Right cardiac atrium (tissue), 5 donors: ENCODE results near the gene CELF4. TPM values are rescaled to one million over a fixed set of nuclear protein-coding genes. Genes with fewer than 3 reads are reported as not detected.

Experiments used
- ATAC-seq, 2 donors: fragments of 200-7000 bp; cut with Tn5 transposase; one replicate each; pipeline versions ENCODE4 v1.8.0 to v1.9.1; 2020; ENCODE audit warnings: moderate library complexity in 2 of 2, mild to moderate bottlenecking in 1 of 2
- DNase-seq, 3 donors: peaks; one replicate each; pipeline ENCODE4 v3.0.0-alpha.2; 2020
- H3K27ac ChIP-seq: one replicate; pipeline ENCODE4 v1.5.1; 2013; ENCODE audit warnings: mild to moderate bottlenecking, low read length, control low read depth, moderate library complexity
- H3K27me3 ChIP-seq: one replicate; pipeline ENCODE4 v1.6.1; 2013; ENCODE audit not compliant: control insufficient read depth, insufficient read depth
- H3K4me1 ChIP-seq: one replicate; pipeline ENCODE4 v1.6.1; 2013; ENCODE audit warnings: low read length; ENCODE audit not compliant: control insufficient read depth, insufficient read depth
- H3K4me3 ChIP-seq: one replicate; pipeline ENCODE4 v1.5.1; 2013; ENCODE audit warnings: low read length, control low read depth
- H3K9me3 ChIP-seq: one replicate; pipeline ENCODE4 v1.6.1; 2013; ENCODE audit warnings: low read length; ENCODE audit not compliant: control insufficient read depth
- WGBS: extraction: QIAGEN DNeasy Blood & Tissue Kit; methylation state at CpG from one replicate; pipeline ENCODE4 v1.1.7; 2013; 5-methylcytosine and 5-hydroxymethylcytosine counted together
- intact Hi-C, 4 donors: fragments of 100-400 bp; cut with DNase I; formaldehyde crosslinking; loops; one replicate each; pipeline versions ENCODE4 v1.11.0 to v1.14.0; 2022 to 2023
- polyA plus RNA-seq: library from polyadenylated mRNA; stranded (reverse); fragments of 200-250 nt; gene quantifications from one replicate; pipeline ENCODE4 v1.2.3, GENCODE V29; 2013
- total RNA-seq, 4 donors: library from RNA; stranded (reverse); fragmentation: NEBNext Ultra II Directional; extraction: Animal tissue kit (Norgen Biotek cat#: 25700); gene quantifications; one replicate each; pipeline ENCODE4 v1.2.1, GENCODE V29; 2021
- donor health status: healthy with polysubstance abuse.
- donor health status: DM: no; HTN: yes; CAD: no.
- donor health status: DM: no; HTN: no; CAD: no.
- donor health status: DM: no; HTN: yes; CAD: no; lungs with severe emphysema.
- donor health status: DM: yes; HTN: yes; CAD: no.

CELF4 gene
- total and polyA plus RNA-seq, 5 donors: 0.79 to 1.4 (median 1.1) TPM

GRCh38 chr18:37435150-37435867 lies 130.3 kb downstream of the CELF4 start:
- no peak overlapping the region for H3K4me3 ChIP-seq
- DNase-seq (no peak), ATAC-seq (no peak)
- H3K27ac ChIP-seq: no peak overlapping the region
- H3K27me3 ChIP-seq: no peaks in the 10 kb centered on the region
- intact Hi-C loops: no loop called here
- WGBS: 68% methylated on average over 5 of the region's 5 CpGs
- no peaks in the 10 kb centered on the region for H3K4me1 ChIP-seq
- no peaks in the 10 kb centered on the region for H3K9me3 ChIP-seq

- Histone ChIP-seq H3K27ac (no peak overlapping the region), H3K9me3 (no peaks in the 10 kb centered on the region), H3K27me3 (no peaks in the 10 kb centered on the region), H3K4me1 (no peaks in the 10 kb centered on the region), H3K4me3 (no peak overlapping the region)
- intact Hi-C loops: no loop called here
- ATAC-seq (no peak), DNase-seq (no peak)
- 88% methylated on average over 13 of the region's 13 CpGs for WGBS
Observed at GRCh38 chr18:37434161-37434860, 131.3 kb downstream of the CELF4 start.

DNA sequence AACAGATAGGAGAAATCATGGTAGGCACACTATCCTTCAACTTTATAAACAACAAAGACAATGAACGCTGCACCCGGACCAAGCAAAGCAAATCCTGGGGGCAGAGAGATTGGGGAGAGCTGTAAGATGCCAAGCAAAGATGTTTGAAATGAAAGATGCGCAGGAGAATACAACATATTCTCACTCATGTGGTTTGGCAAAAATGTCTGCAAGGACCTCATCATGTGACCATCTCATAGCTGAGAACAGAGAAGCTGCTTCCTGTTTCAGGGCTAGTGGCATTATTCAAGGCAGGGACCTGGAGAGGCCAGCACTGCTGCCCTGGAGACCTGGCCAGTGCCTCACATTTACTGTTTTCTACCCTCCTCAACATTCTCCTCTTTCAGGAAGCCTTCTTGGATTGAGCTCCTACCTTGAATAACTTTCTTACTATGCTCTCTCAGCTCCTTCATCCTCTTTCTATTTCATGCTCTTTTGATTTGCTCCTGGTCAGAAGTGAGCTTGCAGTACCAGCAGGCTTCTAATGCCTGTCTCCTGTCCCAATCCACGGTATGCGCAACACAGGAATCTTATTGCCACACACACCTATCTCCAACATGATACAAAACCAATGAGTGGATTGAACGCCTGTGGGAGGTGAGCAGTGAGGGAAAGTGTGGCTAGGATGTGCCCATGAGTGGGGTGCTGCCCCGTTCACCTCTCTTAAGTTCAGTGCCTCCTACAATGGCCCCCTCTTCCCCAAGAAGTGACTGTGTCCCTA lies 133.0 kb downstream of the CELF4 start:
- Histone ChIP-seq H3K4me3 (no peak overlapping the region), H3K27me3 (no peaks in the 10 kb centered on the region), H3K9me3 (no peaks in the 10 kb centered on the region), H3K27ac (no peak overlapping the region), H3K4me1 (no peaks in the 10 kb centered on the region)
- DNase-seq: no peak
- ATAC-seq: no peak
- intact Hi-C loops: no loop called here
- 96% methylated on average over 7 of the region's 7 CpGs for WGBS

- ATAC-seq (no peak), DNase-seq (no peak)
- no peaks in the 10 kb centered on the region for H3K4me1 ChIP-seq
- H3K27ac ChIP-seq: no peak overlapping the region
- no peaks in the 10 kb centered on the region for H3K27me3 ChIP-seq
- WGBS: 65% methylated on average over 6 of the region's 6 CpGs
- no peaks in the 10 kb centered on the region for H3K9me3 ChIP-seq
- no peak overlapping the region for H3K4me3 ChIP-seq
- intact Hi-C loops: no loop called here
Observed at GRCh38 chr18:37430357-37431076, 135.1 kb downstream of the CELF4 start.

DNA sequence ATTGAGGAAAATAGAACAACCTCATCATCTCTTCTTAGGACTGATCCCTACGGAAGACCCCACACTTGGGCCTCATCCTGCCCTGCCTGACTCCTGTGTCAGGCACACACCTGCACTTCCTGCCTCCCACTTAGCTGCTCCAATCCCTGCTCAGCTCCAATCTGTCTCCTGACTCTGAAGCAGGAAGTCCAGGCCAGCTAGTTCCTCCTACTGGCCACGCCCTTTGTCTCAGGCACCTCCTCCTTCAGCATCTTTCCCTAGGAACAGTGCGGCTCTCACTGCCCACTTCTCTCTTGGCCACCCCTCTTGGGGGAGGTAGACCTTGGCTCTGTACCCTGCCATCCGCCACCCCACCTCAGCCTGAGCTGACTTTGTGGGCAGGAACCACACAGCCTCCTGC lies 135.8 kb downstream of the CELF4 start:
- no peaks in the 10 kb centered on the region for H3K9me3 ChIP-seq
- no peaks in the 10 kb centered on the region for H3K4me1 ChIP-seq
- no peaks in the 10 kb centered on the region for H3K27me3 ChIP-seq
- no peak overlapping the region for H3K27ac ChIP-seq
- intact Hi-C loops: no loop called here
- DNase-seq: no peak
- no peak for ATAC-seq
- 93% methylated on average over 4 of the region's 4 CpGs for WGBS
- no peak overlapping the region for H3K4me3 ChIP-seq

DNA sequence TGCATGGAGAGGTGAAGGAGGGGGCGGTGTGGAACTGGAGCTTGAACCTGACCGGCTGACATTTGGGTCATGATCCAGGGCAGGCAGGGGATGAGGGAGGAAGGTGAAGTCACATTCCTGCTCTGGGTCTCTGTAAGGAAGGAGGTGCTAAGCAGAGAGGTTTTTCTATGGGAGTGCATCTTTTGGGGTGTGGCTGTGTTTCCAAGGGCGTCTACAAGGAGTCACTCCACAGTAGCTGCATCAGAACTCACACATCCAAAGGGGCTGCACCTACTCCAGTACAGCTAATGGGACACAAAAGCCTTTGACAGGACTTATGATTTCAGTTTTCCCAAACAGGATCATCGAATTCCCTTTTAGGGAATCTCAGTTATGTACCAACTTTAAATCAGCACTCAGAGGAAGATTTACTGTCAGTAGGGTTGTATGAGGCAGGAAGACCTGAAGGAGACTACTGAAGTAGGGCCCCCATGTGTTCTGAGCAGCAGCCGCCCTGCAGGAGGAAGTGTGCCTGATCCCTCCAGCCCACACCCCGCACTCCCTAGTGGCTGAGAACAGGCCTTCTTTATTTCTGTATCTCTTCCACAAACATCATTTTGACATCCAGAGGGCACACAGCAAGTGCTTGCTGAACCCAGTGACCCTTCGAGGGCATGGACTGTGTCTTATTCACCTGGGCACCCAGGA lies 137.2 kb downstream of the CELF4 start:
- no peak overlapping the region for H3K4me3 ChIP-seq
- DNase-seq (no peak), ATAC-seq (no peak)
- intact Hi-C loops: no loop called here
- 79% methylated on average over 7 of the region's 7 CpGs for WGBS
- no peaks in the 10 kb centered on the region for H3K27me3 ChIP-seq
- no peaks in the 10 kb centered on the region for H3K9me3 ChIP-seq
- no peaks in the 10 kb centered on the region for H3K4me1 ChIP-seq
- no peak overlapping the region for H3K27ac ChIP-seq

DNA sequence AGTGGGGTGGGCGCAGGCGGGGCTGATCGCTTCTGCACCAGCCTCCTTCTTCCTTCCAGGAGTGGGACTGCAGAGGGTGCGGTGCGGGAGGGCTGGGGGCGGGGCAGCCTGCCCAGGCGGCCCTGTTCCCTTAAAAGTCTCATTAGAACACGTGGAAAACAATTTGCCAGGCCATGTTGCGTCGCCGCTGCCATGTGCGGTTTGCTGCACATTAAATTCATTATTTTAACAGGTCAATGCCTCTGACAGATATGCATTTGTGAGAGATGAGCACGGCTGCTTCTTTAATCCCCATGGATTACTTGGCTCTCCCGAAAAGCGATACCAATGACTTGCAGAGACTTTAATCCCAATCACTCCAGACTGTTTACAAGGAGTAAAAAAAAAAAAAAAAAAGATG lies 139.0 kb downstream of the CELF4 start:
- no peaks in the 10 kb centered on the region for H3K27me3 ChIP-seq
- intact Hi-C loops: no loop called here
- DNase-seq (no peak), ATAC-seq (no peak)
- H3K27ac ChIP-seq: no peak overlapping the region
- no peaks in the 10 kb centered on the region for H3K4me1 ChIP-seq
- no peak overlapping the region for H3K4me3 ChIP-seq
- no peaks in the 10 kb centered on the region for H3K9me3 ChIP-seq
- WGBS: 89% methylated on average over 15 of the region's 15 CpGs

- no peak overlapping the region for H3K4me3 ChIP-seq
- DNase-seq (no peak), ATAC-seq (no peak)
- no peaks in the 10 kb centered on the region for H3K9me3 ChIP-seq
- no peak overlapping the region for H3K27ac ChIP-seq
- 72% methylated on average over 6 of the region's 6 CpGs for WGBS
- H3K27me3 ChIP-seq: no peaks in the 10 kb centered on the region
- no peaks in the 10 kb centered on the region for H3K4me1 ChIP-seq
- intact Hi-C loops: no loop called here
Observed at GRCh38 chr18:37425222-37425621, 140.4 kb downstream of the CELF4 start.

GRCh38 chr18:37424507-37424906 lies 141.1 kb downstream of the CELF4 start:
- ATAC-seq (no peak), DNase-seq (no peak)
- Histone ChIP-seq H3K4me1 (no peaks in the 10 kb centered on the region), H3K27me3 (no peaks in the 10 kb centered on the region), H3K27ac (no peak overlapping the region), H3K9me3 (no peaks in the 10 kb centered on the region), H3K4me3 (no peak overlapping the region)
- intact Hi-C loops: no loop called here
- 87% methylated on average over 4 of the region's 4 CpGs for WGBS

DNA sequence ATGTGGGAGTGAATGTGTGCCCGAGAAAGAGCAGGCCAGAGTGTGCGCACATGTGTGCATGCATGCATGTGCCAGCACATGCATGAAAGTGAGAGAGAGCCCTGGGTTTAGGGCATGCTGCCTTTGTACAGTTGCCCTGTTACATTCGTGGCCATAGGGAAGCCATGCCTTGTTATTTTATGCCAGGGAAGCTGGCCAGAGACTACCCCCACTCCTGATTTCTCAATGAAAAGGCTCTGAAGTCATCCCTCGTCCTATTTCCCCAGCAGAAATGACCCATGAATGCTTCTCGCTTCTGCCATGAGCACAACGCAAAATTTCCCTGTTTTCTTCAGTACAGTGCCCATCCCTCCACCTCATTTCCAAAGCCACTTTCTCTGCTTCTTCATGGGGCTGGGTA lies 143.0 kb downstream of the CELF4 start:
- Histone ChIP-seq H3K9me3 (no peaks in the 10 kb centered on the region), H3K4me1 (no peaks in the 10 kb centered on the region), H3K27ac (no peak overlapping the region), H3K4me3 (no peak overlapping the region), H3K27me3 (no peaks in the 10 kb centered on the region)
- no peak for DNase-seq
- intact Hi-C loops: no loop called here
- no peak for ATAC-seq
- WGBS: 64% methylated on average over 6 of the region's 6 CpGs
